SU-DHL-6 (cell line): ENCODE data around the gene TEKT1.
"Not testable (repeated sequence)": the region's sequence is repeated elsewhere in the genome, so short reads cannot be mapped to it uniquely, and the experiment has no call there.

Experiments
- H2AFZ ChIP-seq: fragments of 200-600 bp; sonication (generic); 2 replicates; pipeline ENCODE4 v1.6.1; 2014; ENCODE audit warnings: low read depth, mild to moderate bottlenecking, moderate library complexity, mixed read lengths, antibody characterized with exemption, low read length; ENCODE audit not compliant: severe bottlenecking
- H3F3A ChIP-seq: fragments of 200-600 bp; shearing (Covaris generic); 2 replicates; pipeline ENCODE4 v1.6.0; 2016; ENCODE audit warnings: antibody characterized with exemption, mild to moderate bottlenecking; ENCODE audit not compliant: insufficient read depth
- H3K27ac ChIP-seq: fragments of 200-600 bp; sonication (generic); 2 replicates; pipeline ENCODE4 v1.5.1; 2016; ENCODE audit warnings: low read depth, mild to moderate bottlenecking, low read length, moderate library complexity, mixed read lengths
- H3K27me3 ChIP-seq: fragments of 200-600 bp; sonication (generic), shearing (Covaris generic); 2 replicates; pipeline ENCODE4 v1.6.0; 2014; ENCODE audit warnings: mild to moderate bottlenecking, low read length
- H3K36me3 ChIP-seq: fragments of 200-600 bp; sonication (generic); 2 replicates; pipeline ENCODE4 v1.6.1; 2014; ENCODE audit warnings: mild to moderate bottlenecking, low read length, mixed read lengths
- H3K4me2 ChIP-seq: fragments of 300-600, 200-600 bp; shearing (Covaris generic), sonication (generic); 2 replicates; pipeline ENCODE4 v1.6.0; 2014; ENCODE audit warnings: low read length, low read depth, mild to moderate bottlenecking; ENCODE audit not compliant: poor library complexity, severe bottlenecking
- H3K4me3 ChIP-seq: fragments of 200-600 bp; sonication (generic); 2 replicates; pipeline ENCODE4 v1.5.1; 2014; ENCODE audit warnings: antibody characterized with exemption, low read length, mild to moderate bottlenecking, mixed read lengths; ENCODE audit not compliant: insufficient read depth, poor library complexity, severe bottlenecking
- H3K79me2 ChIP-seq: fragments of 200-600 bp; sonication (generic); 2 replicates; pipeline ENCODE4 v1.6.1; 2014; ENCODE audit warnings: mild to moderate bottlenecking, low read length, moderate library complexity; ENCODE audit not compliant: insufficient read depth
- H3K9ac ChIP-seq: fragments of 200-600 bp; sonication (generic); 2 replicates; pipeline ENCODE4 v1.7.0; 2014; ENCODE audit warnings: mild to moderate bottlenecking, low read length
- H3K9me2 ChIP-seq: fragments of 200-600 bp; sonication (generic); replicated peaks from 2 replicates; pipeline ENCODE4 v1.6.1; 2014; ENCODE audit warnings: low read length; ENCODE audit not compliant: insufficient read depth
- H3K9me3 ChIP-seq: fragments of 200-600 bp; sonication (generic); 2 replicates; pipeline ENCODE4 v1.6.1; 2014; ENCODE audit warnings: low read length, mixed read lengths; ENCODE audit not compliant: insufficient read depth
- H4K20me1 ChIP-seq: fragments of 200-600 bp; sonication (generic); 2 replicates; pipeline ENCODE4 v1.6.1; 2014; ENCODE audit warnings: low read depth, mild to moderate bottlenecking, antibody characterized with exemption, low read length, moderate library complexity, mixed read lengths
- CTCF ChIP-seq: fragments of 200-600 bp; sonication (generic); IDR thresholded peaks from one replicate; pipeline ENCODE4 v1.5.1; 2017; ENCODE audit warnings: antibody characterized with exemption, mild to moderate bottlenecking, low read length, moderate library complexity; ENCODE audit not compliant: insufficient read depth, poor library complexity, severe bottlenecking
- EZH2phosphoT487 ChIP-seq: fragments of 200-600 bp; sonication (generic), shearing (Covaris generic); conservative IDR thresholded peaks from 2 replicates; pipeline ENCODE4 v1.6.1; 2018; ENCODE audit warnings: mild to moderate bottlenecking, antibody characterized with exemption, low read length, moderate library complexity, mixed read lengths

TEKT1 gene

GRCh38 chr17:6831661-6832263 is at the start of gene TEKT1:
Gene TEKT1 (minus strand): TSS chr17:6831729. CDS start chr17:6830376, 1,353 bp downstream.
- TF ChIP-seq EZH2phosphoT487, result no peak
- TF ChIP-seq CTCF, result no peak
- H3K4me2 ChIP-seq, result no peak within 1 kb of the TSS
- no peaks in the 10 kb centered on the region for H3F3A ChIP-seq
- H3K27me3 ChIP-seq, result no peaks in the 10 kb centered on the region
- no peaks in the 10 kb centered on the region for H3K79me2 ChIP-seq
- no peak within 1 kb of the TSS for H3K4me3 ChIP-seq
- no peaks in the 10 kb centered on the region for H3K9me2 ChIP-seq
- no peak within 1 kb of the TSS for H3K27ac ChIP-seq
- no peaks in the 10 kb centered on the region for H3K9me3 ChIP-seq
- H2AFZ ChIP-seq, result no peak within 1 kb of the TSS
- no peaks in the 10 kb centered on the region for H4K20me1 ChIP-seq
- no peaks in the 10 kb centered on the region for H3K36me3 ChIP-seq
- H3K9ac ChIP-seq, result no peak within 1 kb of the TSS

GRCh38 chr17:6879221-6879975 is 47.9 kb upstream of the TEKT1 start:
- H3K4me3 ChIP-seq, H2AFZ ChIP-seq, H3K9me3 ChIP-seq, H3K79me2 ChIP-seq, H3K4me2 ChIP-seq, H3K27ac ChIP-seq, H4K20me1 ChIP-seq, H3F3A ChIP-seq, H3K36me3 ChIP-seq, H3K27me3 ChIP-seq, H3K9ac ChIP-seq, H3K9me2 ChIP-seq: not testable (repeated sequence)

- H3K27me3 ChIP-seq, H3K27ac ChIP-seq, H3F3A ChIP-seq, H3K9me3 ChIP-seq, H3K36me3 ChIP-seq, H3K4me2 ChIP-seq, H3K79me2 ChIP-seq, H3K9me2 ChIP-seq, H3K4me3 ChIP-seq, H4K20me1 ChIP-seq, H2AFZ ChIP-seq, H3K9ac ChIP-seq: not testable (repeated sequence)
Observed at GRCh38 chr17:6875276-6875675, 43.7 kb upstream of the TEKT1 start.

- no peaks in the 10 kb centered on the region for H3K79me2 ChIP-seq
- no peak for TF ChIP-seq EZH2phosphoT487
- TF ChIP-seq CTCF, result no peak
- H3K9me3 ChIP-seq, result no peaks in the 10 kb centered on the region
- H3K4me3 ChIP-seq, result no peak overlapping the region
- no peaks in the 10 kb centered on the region for H3K9me2 ChIP-seq
- H3K4me2 ChIP-seq, result no peak overlapping the region
- H4K20me1 ChIP-seq, result no peaks in the 10 kb centered on the region
- H2AFZ ChIP-seq, result no peak overlapping the region
- H3K36me3 ChIP-seq, result no peaks in the 10 kb centered on the region
- H3K9ac ChIP-seq, result no peak overlapping the region
- H3F3A ChIP-seq, result no peaks in the 10 kb centered on the region
- H3K27me3 ChIP-seq, result no peaks in the 10 kb centered on the region
- H3K27ac ChIP-seq, result no peak overlapping the region
Observed at GRCh38 chr17:6872936-6873335, 41.4 kb upstream of the TEKT1 start.
